CD4-positive, alpha-beta T cell treated with Interleukin-12 subunit alpha and Interleukin-12 subunit beta, for 1 hour (primary cell): ENCODE results near the gene ZNRF1.
"Not testable (repeated sequence)": the region's sequence is repeated elsewhere in the genome, so short reads cannot be mapped to it uniquely, and the experiment has no call there.

Experiments
- DNase-seq: peaks from one replicate; pipeline ENCODE4 v3.0.0-alpha.2; 2020

ZNRF1 gene

DNA sequence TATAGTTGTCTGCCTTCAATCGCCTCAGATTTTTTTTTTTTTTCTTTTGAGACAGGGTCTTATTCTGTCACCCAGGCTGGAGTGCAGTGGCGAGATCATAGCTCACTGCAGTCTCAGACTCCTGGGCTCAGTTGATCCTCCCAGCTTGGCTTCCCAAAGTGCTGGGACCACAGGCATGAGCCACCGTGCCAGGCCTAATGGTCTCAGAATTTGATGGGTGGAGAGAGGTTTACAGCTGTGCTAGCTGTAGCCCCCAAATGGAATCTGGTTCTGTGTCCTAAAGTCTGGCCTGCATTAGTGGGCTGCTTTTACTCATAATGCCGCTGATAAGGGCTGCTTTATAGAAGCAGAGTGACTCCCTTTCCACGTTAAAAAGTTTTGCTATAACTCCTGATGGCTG is 5.1 kb downstream of the ZNRF1 start:
- no peak for DNase-seq

DNA sequence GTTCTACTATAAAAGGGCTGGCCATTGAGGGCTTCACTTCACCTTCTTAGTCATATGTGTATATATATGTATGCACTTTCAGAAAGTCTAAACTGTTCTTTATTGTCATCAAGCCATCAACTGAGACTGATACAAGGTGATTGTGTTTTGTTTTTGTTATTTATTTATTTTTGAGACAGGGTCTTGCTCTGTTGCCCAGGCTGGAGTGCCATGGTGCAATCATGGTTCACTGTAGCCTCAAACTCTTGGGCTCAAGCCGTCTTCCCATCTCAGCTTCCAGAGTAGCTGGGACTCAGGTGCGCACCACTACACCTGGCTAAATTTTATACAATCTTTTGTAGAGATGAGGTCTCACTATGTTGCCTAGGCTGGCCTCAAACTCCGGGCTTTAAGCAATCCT is 5.6 kb downstream of the ZNRF1 start:
- DNase-seq, result no peak

DNA sequence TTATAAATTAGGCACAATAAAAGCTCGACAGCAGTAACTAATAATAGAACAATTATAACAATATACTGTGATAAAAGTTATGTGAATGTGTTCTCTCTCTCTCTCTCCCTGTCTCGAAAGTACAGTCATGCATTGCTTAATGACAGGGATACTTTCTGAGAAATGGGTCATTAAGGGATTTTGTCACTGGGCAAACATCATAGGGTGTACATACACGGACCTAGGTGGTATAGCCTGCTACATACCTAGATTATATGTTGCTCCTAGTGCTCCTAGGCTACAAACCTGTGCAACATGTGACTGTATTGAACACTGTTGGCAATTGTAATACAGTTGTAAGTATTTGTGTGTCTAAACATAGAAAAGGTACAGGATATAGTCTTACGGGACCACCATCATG is 6.9 kb downstream of the ZNRF1 start:
- DNase-seq, result no peak

DNA sequence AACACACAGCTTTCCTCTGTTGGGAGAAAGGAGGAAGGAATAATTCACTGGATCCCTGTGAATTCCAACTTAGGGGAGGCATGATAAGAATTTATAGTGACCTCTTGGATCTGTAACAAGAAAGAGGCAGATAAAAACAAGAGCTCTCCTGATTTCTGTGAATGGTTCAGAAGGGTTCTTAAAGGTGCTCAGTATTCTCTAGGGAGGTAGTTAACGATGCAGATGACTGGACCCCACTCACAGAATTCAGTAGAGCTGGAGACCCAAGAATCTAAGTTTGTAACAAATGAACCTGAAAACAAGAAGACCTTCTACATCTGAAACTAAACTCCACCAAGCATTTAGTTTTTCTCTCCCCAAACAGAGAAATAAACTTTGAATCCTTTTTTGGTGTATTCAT is 8.6 kb downstream of the ZNRF1 start:
- DNase-seq, result no peak

DNA sequence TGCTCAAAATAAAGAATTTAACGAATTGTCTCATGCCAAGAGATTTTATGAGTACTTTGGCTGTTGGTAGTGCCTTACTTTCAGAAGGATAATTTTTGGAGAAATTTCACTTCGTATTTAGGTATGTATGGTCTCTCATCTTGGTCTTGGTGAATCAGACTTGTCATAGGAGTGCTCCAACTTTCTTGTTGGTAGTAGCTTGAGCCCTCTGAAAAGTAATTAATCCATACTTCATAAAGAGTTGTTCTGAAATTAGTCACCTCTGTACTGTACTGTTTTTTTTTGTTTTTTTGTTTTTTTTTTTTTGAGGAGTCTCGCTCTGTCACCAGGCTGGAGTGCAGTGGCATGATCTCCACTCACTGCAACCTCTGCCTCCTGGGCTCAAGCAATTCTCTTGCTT is 11.6 kb downstream of the ZNRF1 start:
- DNase-seq, result no peak

DNA sequence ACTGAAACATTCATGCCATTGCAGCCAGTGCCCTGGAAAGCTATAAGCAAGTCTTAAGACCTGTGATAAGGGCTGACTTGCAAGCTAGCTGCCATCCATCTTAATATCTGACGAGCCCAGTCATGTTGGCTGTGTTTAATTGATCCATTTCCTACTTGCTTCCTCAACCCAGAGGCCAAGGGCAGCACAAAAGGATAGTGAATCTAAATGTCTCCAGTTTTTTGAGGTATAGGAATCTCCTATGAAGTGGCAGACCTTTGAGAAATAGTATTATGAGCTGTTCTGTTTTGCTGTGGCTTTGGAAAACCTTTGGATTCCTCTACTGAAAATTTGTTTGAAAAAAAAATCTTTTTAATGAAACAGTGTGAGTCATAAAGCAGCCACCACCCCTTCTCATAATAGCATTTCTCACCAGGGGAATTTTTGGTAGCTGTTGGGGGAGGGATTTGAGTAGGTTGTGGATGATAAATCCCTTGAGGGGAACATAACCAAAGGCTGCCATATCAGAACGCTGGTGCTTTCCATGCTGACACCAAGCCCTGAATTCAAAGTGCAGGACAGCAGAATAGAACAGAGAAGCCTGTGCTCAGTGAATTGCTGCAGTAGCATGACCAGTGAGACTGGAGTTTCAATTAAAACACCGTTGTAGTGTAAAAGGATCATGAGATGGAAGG is 12.9 kb downstream of the ZNRF1 start:
- DNase-seq, result peak; percentile 52

DNA sequence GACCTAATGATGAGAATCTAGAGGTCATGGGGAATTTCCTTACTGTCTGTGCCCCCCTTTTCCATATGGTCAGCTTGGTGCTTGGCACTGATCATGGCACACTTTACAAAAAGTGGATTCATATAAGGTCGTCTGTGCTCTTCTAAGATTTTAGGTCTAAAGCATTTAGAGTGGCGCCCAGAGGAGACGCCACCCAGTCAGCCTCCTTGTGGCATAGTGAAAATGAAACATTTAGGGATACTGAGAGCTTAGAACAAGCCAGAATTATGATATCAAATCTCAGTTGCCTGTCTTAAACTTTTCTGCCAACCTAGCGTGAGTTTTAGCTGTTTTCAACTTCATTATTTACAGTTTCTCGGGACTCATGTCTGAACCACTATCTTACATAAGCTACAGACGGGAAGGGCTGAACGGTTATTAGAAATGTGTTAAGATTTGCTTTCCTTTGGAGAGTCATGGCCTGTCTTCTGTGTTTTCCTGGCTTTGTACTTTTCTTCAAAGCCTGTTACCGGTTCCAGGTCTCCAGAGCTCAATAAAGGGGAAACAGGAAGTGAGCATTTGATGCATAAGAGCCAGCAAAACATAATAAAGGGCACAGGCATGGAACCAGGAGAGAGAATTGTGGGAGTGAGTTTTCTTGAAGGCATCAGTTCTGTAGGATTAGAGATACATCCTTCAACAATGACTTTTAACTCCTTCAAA is 13.7 kb downstream of the ZNRF1 start:
- DNase-seq, result no peak

DNA sequence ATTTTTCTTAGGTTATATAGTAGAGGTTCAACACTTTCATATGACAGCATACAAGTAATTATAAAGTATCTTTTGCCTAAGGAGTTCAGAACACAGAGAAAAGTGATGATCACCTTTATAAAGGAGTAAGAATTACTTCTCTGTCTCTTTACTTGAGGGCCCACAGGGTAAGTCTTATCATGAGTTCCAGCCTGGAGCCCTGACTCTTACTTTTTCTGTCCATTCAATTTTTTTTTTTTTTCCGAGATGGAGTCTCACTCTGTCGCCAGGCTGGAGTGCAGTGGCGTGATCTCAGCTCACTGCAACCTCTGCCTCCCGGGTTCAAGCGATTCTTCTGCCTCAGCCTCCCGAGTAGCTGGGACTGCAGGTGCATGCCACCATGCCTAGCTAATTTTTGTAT is 14.3 kb downstream of the ZNRF1 start:
- not testable (repeated sequence) for DNase-seq

DNA sequence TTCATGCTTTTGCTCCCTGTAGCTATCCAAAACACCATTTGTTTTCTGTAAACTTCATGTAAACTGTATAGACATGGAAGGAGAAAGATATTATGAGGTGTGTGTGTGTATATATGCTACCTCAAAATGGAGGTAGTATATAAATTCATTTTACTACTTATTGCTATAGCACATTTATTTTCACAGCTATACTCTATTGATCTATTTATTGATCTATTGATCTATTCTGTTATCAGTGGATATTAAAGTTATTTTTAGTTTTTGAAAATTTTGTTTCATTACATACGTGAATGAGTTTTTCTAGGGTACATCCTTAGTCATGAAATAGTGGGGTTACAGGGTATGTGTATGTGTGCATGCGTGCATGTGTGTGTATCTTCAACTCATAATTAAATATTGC is 15.5 kb downstream of the ZNRF1 start:
- no peak for DNase-seq

DNA sequence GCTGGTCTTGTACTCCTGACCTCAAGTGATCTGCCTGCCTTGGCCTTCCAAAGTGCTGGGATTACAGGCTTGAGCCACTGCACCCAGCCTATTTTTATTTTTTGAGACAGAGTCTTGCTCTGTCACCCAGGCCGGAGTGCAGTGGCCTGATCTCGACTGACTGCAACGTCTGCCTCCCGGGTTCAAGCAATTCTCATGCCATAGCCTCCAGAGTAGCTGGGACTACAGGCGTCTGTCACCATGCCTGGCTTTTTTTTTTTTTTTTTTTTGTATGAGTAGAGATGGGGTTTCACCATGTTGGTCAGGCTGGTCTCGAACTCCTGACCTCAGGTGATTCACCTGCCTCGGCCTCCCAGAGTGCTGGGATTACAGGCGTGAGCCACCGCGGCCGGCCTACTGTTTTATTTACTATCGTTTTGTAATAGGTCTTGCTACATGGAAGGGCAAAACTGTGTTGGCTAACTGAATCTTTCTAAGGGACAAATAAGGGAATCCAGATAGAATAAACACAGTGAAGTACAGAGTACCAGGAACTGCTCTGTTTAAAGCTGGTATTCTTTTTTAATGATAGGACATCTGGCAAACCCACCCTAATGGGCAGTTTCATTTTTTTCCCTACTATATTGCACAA is 17.7 kb downstream of the ZNRF1 start:
- not testable (repeated sequence) for DNase-seq

DNA sequence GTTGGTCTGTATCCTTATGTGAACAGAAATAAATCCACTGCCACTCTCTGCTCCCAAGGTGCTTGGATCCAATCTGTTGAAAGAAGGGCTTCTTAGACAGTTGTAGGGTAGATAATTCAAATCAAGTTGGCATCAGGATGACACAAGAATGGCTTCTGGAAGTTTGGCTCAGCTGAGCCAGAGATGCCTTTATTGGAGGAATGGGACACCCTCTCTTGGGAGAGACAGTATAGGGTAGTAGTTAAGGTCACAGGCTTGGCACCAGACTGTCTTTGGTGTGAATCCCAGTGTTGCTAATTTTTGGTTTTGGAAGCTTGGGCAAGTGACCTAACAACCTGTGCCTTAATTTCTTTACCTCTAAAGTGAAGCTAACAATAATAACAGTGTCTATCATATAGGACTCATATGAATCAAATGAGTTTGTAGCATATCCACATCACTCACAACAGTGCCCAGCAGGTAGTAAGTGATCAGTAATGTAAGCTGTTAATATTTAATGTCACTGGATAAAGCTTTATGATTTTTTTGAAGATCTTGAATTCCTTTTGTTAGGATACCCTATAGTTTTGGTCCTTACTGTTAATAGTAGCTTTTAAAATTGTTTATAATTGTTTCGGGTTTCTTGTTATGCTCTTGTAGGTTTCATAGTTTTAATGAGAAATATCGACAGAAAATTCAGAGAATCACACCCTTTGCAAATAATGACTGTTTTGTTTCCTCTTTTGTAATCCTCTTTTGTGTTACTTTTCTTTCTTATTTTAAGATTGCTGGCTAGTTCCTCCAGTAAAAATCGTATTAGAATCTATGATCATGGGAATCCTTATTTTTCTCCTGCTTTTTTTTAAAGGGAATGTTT is 19.1 kb downstream of the ZNRF1 start:
- no peak for DNase-seq

DNA sequence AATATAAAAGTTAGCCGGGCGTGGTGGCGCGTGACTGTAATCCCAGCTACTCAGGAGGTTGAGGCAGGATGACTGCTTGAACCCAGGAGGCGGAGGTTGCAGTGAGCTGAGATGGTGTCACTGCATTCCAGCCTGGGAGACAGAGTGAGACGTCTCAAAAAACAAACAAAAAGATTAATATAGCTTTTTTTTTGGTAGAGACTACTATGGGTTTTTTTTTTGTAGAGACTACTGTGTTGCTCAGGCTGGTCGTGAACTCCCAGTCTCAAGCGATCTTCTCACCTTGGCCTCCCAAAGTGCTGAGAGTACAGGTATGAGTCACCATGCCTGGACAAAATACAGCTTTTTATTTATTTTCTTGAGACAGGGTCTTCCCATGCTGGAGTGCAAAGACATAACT is 20.2 kb downstream of the ZNRF1 start:
- DNase-seq, result no peak

DNA sequence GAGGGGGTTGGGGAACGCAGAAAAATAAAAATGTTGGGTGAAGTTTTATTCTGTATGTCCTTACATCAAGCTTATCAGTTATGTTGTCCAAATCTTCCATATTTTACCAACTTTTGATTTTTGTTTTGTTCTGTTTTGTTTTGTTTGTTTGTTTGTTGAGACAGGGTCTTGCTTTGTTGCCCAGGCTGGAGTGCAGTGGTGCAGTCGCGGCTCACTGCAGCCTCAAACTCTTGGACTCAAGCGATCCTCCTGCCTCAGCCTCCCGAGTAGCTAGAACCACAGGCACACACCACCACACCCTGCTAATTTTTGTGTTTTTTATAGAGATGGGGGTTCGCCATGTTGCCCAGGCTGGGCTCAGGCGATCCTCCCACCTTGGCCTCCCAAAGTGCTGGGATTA is 20.8 kb downstream of the ZNRF1 start:
- no peak for DNase-seq

DNA sequence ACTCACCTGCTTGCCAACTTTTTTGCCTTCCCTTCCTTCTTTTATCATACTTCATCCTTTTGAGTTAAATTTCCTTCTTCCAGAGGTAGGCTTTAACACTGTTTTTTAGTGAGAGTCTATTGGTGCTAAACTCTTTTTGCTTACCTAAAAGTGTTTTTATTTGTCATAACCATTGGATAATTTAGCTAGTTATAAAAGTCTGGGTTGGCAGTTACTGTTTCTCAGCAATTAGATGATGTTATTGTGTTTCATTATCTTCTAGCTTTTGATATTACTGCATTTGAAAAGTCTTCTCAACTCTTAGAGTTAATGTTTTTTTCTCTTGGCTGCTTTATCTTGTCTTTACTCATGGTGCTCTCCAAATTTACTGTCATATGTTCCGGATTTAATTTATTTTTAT is 22.6 kb downstream of the ZNRF1 start:
- no peak for DNase-seq

DNA sequence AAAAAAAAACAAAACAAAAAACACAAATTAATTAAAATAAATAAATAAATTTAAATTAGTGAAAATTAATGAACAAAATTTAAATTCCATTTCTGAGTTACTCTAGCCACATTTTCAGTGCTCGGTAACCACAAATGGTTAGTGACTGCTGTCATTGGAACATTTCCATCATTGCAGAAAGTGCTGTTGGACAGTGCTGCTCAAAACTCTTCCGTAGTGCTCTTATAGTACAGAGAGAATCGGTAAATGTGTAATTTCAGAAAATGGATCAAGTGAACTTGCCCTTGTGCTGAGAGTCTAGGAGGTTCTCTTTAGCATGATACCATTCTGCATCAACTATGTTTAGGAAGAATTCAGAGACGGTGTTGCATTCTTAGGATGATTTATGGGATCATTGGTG is 23.7 kb downstream of the ZNRF1 start:
- DNase-seq, result no peak

DNA sequence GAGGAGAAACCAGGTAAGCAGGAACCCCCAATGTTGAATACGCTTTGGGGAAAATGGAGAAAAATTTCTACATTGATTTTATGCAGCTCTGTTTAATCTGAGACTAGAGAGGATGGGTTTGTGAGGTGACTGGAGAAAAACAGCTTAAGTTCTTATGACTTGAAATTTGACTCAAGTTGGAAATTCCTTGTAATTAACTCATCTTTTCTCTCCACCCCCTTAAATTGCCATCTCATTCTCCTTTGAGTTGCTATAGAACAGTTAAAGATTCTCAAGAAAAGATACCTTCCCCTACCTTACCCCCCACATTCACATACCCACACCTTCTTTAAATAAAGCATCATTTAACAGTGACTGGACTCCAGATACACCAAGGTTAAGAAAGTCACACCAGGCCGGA is 24.2 kb downstream of the ZNRF1 start:
- DNase-seq, result no peak

DNA sequence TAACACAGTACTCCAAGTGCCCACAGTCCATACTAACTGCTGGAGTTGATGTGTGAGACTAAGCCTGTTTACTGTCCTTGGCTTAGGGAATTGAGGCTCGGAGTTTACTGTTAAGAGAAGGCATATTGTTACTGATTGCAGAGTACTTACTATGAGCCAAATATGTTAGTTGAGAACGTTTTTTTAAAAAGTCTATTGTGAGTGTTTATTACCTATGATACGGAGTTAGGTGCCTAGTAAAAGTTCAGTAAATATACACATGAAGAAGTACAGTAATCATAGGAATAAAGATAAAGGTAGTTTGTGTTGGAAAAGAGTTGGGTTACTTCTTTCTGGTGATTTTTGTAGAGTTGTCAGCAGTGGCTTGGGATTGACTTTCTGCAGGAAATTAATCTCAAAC is 25.4 kb downstream of the ZNRF1 start:
- no peak for DNase-seq

DNA sequence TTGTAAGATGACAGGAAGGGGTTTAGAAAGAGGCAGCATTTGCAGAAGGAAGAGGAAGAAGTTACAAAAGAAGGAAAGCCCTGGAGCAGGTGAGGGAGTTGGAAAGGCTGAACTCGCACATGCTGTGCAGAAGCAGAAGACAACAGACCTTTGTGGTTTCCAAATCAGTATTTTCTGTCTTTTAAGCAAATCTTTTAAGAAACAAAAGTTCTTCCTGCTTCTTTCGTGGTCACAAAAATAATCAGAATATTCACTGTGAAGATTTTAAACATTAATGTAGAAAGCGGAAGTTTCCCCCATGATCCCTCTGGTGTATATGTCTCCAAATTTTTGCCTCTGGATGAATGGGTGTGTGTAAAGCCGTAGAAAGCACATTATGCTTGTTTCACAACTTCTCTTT is 25.8 kb downstream of the ZNRF1 start:
- DNase-seq, result no peak

DNA sequence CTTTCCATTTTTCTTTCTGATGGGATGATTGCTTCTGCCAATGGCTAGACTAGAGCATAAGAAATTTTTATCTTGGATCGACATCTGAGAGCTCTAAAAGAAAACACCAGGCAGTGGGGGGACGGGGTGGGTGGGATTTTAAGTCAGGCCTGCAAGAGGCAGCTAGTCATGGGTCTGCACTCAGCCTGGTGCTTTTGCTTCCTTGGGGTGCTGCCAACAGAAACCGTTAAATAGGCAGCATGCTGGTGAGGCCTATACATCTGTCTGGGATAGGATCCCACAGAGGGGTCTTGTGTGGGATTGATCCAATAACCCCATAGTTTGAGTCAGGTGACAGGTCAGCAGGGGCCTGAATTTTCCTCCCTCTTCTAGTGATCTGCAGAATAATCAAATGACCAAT is 26.9 kb downstream of the ZNRF1 start:
- no peak for DNase-seq

DNA sequence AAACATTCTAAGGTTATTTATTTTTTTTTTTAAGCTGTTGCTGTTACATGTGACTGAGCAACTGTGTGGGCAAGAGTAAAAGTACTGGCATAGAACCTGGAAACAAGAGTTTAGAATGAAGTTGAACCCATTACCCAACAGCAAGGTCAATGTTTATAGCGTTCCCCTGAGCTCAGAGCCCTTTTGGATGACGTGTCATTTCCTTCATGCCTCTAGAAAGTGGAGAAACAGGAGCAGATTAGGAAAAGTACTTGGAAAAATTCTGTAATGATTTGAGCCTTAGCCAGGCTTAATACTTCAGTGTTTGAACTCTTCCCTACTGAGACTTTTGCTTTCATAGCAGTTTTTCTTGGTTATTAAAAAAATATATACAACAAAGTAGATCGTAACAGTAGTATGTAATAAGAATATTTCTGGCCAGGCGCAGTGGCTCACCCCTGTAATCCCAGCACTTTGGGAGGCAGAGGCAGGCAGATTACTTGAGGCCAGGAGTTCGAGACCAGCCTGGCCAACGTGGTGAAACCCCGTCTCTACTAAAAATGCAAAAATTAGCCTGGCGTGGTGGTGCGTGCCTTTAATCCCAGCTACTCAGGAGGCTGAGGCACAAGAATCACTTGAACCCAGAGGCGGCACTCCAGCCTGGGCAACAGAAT is 27.5 kb downstream of the ZNRF1 start:
- DNase-seq, result not testable (repeated sequence)

DNA sequence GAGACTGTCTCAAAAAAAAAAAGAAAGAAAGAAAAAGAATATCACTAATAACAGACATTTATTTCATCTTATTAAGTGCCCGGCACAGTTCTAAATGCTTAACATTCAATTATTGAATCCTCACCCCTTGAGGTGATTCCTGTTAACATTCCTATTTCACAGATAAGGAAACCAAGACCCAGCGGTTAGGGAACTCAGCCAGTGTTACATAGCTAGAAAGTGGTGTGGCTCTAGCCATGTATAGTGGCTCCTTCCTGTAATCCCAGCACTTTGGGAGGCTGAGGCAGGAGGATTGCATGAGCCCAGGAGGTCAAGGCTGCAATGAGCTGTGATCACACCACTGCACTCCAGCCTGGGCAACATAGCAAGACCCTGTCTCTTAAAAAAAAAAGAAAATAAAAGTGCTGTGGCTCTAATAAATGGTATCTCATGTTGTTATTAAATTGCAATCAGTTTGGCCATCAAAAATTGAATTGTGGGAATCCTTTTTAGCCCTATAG is 28.1 kb downstream of the ZNRF1 start:
- no peak for DNase-seq

DNA sequence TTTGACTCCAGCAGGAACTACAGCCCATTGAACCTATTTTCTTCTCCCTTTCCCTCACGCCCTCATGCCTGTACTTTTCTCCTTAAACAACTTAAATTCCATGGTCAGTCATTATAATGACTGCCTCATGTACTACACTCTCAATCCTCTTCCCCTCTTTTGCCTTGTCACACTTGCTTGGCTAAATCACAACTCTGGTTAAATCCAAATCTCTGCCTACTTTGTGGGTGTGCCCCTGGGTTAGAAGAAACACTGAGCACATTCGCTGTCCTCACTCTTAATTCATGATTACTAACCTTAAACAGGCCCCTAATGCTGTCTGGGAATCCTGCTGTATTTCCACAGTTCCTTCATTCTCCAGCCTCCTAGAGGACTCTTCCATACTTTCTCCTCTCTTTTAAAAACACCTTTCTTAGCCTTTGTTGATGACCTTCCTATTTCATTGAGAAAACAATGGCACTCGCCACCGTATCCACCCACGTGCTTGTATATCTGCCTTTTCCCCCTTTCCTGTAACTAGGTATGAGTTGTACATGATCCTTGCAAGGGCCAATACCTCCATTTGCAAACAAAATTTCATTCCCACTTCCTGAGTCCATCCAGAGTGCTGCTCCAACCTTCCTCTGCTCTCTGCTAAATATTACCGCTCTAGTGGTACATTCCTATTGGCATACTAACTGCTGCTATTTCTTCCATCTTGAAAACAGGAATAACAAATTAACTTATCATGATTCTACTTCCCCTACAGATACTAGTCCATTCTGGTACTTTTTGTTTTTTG is 28.9 kb downstream of the ZNRF1 start:
- no peak for DNase-seq
